ENCODE results near the gene MGP.

DNA sequence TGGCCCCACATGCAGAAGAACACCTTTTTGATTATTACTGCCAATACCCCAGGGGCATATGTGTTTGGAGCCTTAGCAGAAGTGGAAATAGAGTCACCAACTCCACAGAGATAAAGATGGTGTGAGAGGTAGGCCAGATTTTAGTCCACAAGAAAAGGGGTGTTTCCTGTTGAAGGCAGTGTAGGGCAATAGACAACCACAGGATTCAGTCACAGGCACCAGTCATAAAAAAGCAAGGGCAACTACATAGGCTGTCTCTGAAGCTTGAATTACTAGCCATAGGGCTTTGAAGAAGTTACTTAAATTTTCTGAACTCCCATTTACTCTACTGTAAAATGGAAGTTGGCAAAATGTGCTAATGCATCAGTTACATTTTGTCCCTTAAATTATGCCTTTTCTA, 33.8 kb upstream of the MGP start:
- TF ChIP-seq, protein P1, sequence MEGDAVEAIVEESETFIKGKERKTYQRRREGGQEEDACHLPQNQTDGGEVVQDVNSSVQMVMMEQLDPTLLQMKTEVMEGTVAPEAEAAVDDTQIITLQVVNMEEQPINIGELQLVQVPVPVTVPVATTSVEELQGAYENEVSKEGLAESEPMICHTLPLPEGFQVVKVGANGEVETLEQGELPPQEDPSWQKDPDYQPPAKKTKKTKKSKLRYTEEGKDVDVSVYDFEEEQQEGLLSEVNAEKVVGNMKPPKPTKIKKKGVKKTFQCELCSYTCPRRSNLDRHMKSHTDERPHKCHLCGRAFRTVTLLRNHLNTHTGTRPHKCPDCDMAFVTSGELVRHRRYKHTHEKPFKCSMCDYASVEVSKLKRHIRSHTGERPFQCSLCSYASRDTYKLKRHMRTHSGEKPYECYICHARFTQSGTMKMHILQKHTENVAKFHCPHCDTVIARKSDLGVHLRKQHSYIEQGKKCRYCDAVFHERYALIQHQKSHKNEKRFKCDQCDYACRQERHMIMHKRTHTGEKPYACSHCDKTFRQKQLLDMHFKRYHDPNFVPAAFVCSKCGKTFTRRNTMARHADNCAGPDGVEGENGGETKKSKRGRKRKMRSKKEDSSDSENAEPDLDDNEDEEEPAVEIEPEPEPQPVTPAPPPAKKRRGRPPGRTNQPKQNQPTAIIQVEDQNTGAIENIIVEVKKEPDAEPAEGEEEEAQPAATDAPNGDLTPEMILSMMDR (IDR thresholded peaks at IDR 0.05) = no peak
- TF ChIP-seq POLR2AphosphoS5 (IDR thresholded peaks at IDR 0.05) = no peak
- TF ChIP-seq EP300 (IDR thresholded peaks at IDR 0.05) = no peak

Data from esophagus muscularis mucosa (tissue), 4 donors.